Ishikawa (cell line): ENCODE measurements around the gene GHRL.

ENCODE experiments used
- CEBPB ChIP-seq: IDR thresholded peaks from 2 replicates; pipeline ENCODE4 v1.6.1; 2012
- CREB1 ChIP-seq: IDR thresholded peaks from 2 replicates; pipeline ENCODE4 v1.6.1; 2012; ENCODE audit warnings: low read depth
- EGR1 ChIP-seq: IDR thresholded peaks from 2 replicates; pipeline ENCODE4 v1.6.1; 2012
- EP300 ChIP-seq: IDR thresholded peaks from 2 replicates; pipeline ENCODE4 v1.6.1; 2012; ENCODE audit warnings: borderline replicate concordance
- FOXM1 ChIP-seq: IDR thresholded peaks from 2 replicates; pipeline ENCODE4 v1.6.1; 2012; ENCODE audit warnings: low read depth, borderline replicate concordance
- NFIC ChIP-seq: IDR thresholded peaks from 2 replicates; pipeline ENCODE4 v1.6.1; 2012
- RAD21 ChIP-seq: IDR thresholded peaks from 2 replicates; pipeline ENCODE4 v1.6.1; 2012; ENCODE audit warnings: low read depth
- TAF1 ChIP-seq: IDR thresholded peaks from 2 replicates; pipeline ENCODE4 v1.6.1; 2012; ENCODE audit warnings: low read depth, mild to moderate bottlenecking
- TCF12 ChIP-seq: IDR thresholded peaks from 2 replicates; pipeline ENCODE4 v1.6.1; 2012; ENCODE audit warnings: low read depth
- TEAD4 ChIP-seq: IDR thresholded peaks from 2 replicates; pipeline ENCODE4 v1.6.1; 2012
- YY1 ChIP-seq: IDR thresholded peaks from 2 replicates; pipeline ENCODE4 v1.6.1; 2012; ENCODE audit warnings: low read depth
- ZBTB7A ChIP-seq: IDR thresholded peaks from 2 replicates; pipeline ENCODE4 v1.6.1; 2012; ENCODE audit warnings: low read depth
- TF ChIP-seq, protein P1 (sequence below): IDR thresholded peaks from 2 replicates; pipeline ENCODE4 v1.6.1; 2012
- TF ChIP-seq, protein P2 (sequence below): IDR thresholded peaks from 2 replicates; pipeline ENCODE4 v1.6.1; 2012; ENCODE audit warnings: low read depth, mild to moderate bottlenecking
- TF ChIP-seq, protein P3 (sequence below): IDR thresholded peaks from 2 replicates; pipeline ENCODE4 v1.6.1; 2012

GHRL gene

DNA sequence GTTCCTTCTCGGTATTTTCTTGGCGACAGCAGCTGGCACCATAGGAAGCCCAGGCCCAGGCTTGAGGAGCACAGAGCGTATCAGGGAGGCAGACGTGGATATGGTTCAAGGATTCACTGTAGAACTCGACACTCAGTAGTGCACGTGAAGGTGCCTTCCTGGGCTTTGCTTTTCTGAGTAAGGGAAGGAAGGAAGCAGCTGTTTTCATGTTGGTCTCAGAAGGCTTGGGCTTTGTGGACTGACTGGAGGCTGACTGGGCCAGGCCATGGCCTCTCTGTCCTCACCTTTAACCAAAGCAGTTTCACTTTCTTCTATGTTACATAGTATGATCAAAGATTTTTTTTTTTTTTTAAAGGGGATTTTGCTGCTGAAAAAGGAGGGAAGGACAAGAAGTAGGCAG lies 6.9 kb upstream of the GHRL start:
- TF ChIP-seq EGR1 (no peak), FOXM1 (no peak), CEBPB (no peak), EP300 (no peak), YY1 (no peak)
- TF ChIP-seq, protein P1, sequence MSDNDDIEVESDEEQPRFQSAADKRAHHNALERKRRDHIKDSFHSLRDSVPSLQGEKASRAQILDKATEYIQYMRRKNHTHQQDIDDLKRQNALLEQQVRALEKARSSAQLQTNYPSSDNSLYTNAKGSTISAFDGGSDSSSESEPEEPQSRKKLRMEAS, result no peak

DNA sequence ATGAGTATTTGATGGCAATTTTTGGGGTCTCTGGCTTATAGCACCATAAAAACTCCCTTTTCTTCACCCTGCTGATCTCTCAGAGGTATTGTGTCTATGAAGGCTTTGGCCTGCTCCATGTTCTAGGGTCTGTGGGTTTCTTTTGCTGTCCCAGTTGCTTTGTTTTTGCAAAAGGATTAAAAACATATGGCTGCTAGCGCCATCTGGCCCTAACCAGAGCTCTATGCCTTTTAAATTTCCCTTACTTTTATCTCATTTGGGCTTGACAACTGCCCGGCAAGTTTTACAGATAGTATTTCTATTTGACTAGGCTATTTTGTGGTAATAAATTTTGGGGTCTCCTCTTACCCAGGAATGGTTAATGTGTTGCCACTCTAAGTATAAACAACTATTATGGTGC lies 6.4 kb upstream of the GHRL start:
- no peak for TF ChIP-seq FOXM1
- TF ChIP-seq YY1, result no peak
- TF ChIP-seq EP300, result no peak
- no peak for TF ChIP-seq RAD21
- TF ChIP-seq NFIC, result no peak
- TF ChIP-seq CEBPB, result no peak
- TF ChIP-seq TAF1, result no peak
- no peak for TF ChIP-seq CREB1
- TF ChIP-seq ZBTB7A, result no peak
- TF ChIP-seq, protein P2, sequence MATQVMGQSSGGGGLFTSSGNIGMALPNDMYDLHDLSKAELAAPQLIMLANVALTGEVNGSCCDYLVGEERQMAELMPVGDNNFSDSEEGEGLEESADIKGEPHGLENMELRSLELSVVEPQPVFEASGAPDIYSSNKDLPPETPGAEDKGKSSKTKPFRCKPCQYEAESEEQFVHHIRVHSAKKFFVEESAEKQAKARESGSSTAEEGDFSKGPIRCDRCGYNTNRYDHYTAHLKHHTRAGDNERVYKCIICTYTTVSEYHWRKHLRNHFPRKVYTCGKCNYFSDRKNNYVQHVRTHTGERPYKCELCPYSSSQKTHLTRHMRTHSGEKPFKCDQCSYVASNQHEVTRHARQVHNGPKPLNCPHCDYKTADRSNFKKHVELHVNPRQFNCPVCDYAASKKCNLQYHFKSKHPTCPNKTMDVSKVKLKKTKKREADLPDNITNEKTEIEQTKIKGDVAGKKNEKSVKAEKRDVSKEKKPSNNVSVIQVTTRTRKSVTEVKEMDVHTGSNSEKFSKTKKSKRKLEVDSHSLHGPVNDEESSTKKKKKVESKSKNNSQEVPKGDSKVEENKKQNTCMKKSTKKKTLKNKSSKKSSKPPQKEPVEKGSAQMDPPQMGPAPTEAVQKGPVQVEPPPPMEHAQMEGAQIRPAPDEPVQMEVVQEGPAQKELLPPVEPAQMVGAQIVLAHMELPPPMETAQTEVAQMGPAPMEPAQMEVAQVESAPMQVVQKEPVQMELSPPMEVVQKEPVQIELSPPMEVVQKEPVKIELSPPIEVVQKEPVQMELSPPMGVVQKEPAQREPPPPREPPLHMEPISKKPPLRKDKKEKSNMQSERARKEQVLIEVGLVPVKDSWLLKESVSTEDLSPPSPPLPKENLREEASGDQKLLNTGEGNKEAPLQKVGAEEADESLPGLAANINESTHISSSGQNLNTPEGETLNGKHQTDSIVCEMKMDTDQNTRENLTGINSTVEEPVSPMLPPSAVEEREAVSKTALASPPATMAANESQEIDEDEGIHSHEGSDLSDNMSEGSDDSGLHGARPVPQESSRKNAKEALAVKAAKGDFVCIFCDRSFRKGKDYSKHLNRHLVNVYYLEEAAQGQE, result no peak
- no peak for TF ChIP-seq EGR1
- TF ChIP-seq, protein P3, sequence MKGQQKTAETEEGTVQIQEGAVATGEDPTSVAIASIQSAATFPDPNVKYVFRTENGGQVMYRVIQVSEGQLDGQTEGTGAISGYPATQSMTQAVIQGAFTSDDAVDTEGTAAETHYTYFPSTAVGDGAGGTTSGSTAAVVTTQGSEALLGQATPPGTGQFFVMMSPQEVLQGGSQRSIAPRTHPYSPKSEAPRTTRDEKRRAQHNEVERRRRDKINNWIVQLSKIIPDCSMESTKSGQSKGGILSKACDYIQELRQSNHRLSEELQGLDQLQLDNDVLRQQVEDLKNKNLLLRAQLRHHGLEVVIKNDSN, result no peak
- TF ChIP-seq TCF12, result no peak

DNA sequence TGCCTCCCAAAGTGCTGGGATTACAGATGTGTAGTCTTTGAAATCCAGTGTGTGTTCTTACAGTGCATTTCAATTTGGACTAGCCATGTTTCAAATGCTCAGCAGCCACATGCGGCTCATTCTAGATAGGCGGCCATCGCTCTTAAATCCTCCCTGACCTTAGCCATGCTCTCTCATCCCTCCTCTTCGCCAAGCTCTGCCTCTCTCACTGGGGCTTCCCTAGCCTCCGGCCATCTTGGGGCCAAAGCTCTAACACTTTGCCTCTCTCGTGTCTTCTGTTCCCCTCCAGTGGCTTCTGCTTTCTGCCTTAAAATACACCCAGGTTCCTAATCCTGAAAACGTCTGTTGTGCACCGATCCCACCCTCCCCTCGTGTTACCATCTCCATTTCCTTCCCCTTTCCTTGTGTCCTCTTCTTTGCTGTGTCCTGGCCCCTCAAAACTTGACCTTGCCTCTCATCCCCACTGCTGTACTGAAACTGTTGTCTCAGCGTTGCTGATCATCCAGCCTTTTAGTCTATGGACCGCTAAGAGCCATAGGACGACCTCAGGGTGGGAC lies 1.4 kb upstream of the GHRL start:
- TF ChIP-seq, protein P1, result no peak
- TF ChIP-seq NFIC (no peak), TEAD4 (no peak), EGR1 (no peak), CREB1 (no peak), EP300 (no peak), ZBTB7A (no peak), TCF12 (no peak), CEBPB (no peak), YY1 (no peak), FOXM1 (no peak), TAF1 (no peak), RAD21 (no peak)
- TF ChIP-seq, protein P3, result no peak
- TF ChIP-seq, protein P2, result no peak

DNA sequence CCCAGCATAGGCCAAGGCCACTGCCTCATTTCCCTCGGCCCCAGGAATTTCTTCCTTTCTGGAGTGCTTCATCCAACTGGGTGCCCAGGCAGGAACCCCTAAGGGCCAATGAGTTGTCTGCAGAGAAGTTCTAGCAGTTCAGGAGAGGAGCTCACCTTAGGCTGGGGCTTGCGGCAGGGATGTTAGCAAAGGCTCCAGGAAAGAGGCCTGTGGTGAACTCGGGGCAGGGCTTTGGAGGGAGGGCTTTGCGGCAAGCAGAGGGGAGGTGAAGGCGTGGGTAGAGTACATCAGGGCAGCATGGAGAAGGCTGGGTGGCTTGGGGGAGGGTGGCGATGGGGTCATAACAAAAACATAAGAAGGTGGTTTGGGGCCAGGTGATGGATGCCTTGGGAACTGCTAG lies 1.1 kb downstream of the GHRL start:
- TF ChIP-seq EP300 (no peak), FOXM1 (no peak), NFIC (no peak), RAD21 (no peak), CREB1 (no peak)
- TF ChIP-seq, protein P2, result no peak
- TF ChIP-seq, protein P3, result no peak
